Measurements from ENCODE around the gene RBM15B.

- TF ChIP-seq POLR2A (IDR thresholded peaks at IDR 0.05) (no peak), CTCF (IDR thresholded peaks at IDR 0.05) (no peak)
Observed at GRCh38 chr3:51374456-51374855, 16.6 kb upstream of the RBM15B start.

Measured in heart left ventricle (tissue), 13 donors.